Ectodermal cell (in vitro differentiated cells): ENCODE data around the gene ENPP1.

Experiments
- H3K27ac ChIP-seq: 2 replicates; pipeline ENCODE4 v1.7.0; 2013; ENCODE audit warnings: mild to moderate bottlenecking, low read depth, low read length; ENCODE audit not compliant: insufficient read depth, poor library complexity, severe bottlenecking
- H3K27me3 ChIP-seq: 2 replicates; pipeline ENCODE4 v1.7.0; 2013; ENCODE audit warnings: mild to moderate bottlenecking, low read length; ENCODE audit not compliant: insufficient read depth, control insufficient read depth, poor library complexity, severe bottlenecking
- H3K36me3 ChIP-seq: one replicate; pipeline ENCODE4 v1.7.0; 2013; ENCODE audit warnings: low read length; ENCODE audit not compliant: control insufficient read depth, insufficient read depth
- H3K4me1 ChIP-seq: one replicate; pipeline ENCODE4 v1.7.0; 2013; ENCODE audit warnings: low read length; ENCODE audit not compliant: control insufficient read depth, insufficient read depth
- H3K4me3 ChIP-seq: 2 replicates; pipeline ENCODE4 v1.7.0; 2013; ENCODE audit warnings: low read depth, low read length, control low read depth; ENCODE audit not compliant: insufficient read depth
- H3K9me3 ChIP-seq: 2 replicates; pipeline ENCODE4 v1.7.0; 2013; ENCODE audit warnings: mild to moderate bottlenecking, low read length, moderate library complexity; ENCODE audit not compliant: control insufficient read depth
- WGBS, 2 experiments: methylation state at CpG; one replicate each; pipeline ENCODE4 v1.1.7; 2013; ENCODE audit warnings: missing lambda C conversion rate in 2 of 2; 5-methylcytosine and 5-hydroxymethylcytosine counted together

The ENPP1 gene

DNA sequence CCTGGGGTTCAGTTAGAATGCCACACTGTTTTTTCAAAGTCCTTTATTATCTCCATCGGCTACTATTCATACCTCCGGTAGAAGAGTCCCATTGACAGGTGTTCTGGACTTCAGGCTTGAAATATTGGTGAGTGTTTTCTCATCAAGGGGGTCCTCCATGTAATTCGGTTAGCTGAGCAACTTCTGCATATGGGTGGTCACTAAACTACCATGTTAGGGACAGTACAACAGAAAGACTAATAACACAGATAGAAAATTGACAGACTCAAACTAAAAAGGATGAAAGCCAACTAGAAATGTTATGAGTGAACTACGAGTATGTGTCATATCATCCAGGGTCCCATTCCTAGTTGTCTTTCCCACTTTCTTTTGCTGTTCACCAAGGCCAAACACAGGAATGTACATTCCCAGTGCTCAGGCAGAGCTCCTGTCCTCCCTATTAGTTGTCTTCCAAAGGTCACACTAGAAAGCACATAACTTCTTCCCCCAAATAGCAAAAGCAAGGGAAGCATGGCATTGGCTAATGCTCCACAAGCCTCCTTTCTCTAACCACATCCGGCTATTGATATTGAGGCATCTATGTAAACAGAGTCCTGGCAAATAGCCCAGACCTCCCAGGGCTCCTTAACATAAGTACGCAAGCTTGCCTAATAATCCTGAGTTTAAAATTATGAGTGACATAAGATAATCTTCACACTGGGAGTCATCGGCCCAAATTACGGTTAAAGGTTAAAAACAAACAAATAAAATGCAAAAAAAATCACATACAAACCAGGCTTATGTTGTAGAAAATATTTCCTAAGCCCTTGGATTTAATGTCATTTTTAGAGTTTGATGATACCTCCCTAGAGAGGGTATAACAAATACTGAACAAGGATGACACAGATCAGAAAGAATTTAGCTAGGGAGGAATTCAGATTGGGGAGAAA lies 130.1 kb downstream of the ENPP1 start:
- Histone ChIP-seq H3K4me1 (no peaks in the 10 kb centered on the region), H3K36me3 (no peaks in the 10 kb centered on the region), H3K4me3 (no peak overlapping the region), H3K27ac (no peak overlapping the region), H3K27me3 (no peaks in the 10 kb centered on the region), H3K9me3 (no peaks in the 10 kb centered on the region)
- WGBS, 2 experiments = 88 to 95% methylated on average over 5 to 6 of the region's 8 CpGs
